ENCODE data around the gene GLRA1.

DNA sequence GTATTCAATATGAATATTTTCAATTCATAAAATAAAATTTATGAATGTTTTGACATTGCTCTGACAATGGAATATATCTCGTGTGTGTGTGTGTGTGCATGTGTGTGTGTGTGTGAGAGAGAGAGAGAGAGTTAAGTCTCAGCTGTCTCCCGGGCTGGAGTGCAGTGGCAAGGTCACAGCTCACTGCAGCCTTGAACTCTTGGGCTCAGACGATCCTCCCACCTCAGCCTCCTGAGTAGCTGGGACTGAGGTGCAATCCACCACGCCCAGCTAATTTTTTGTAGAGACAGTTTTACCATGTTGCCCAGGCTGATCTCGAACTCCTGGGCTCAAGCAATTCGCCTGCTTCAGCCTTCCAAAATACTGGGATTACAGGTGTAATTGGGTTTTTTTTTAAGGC, 136.8 kb downstream of the GLRA1 start:
- no peak for TF ChIP-seq POLR2A (IDR thresholded peaks at IDR 0.05)
- TF ChIP-seq, protein P1, sequence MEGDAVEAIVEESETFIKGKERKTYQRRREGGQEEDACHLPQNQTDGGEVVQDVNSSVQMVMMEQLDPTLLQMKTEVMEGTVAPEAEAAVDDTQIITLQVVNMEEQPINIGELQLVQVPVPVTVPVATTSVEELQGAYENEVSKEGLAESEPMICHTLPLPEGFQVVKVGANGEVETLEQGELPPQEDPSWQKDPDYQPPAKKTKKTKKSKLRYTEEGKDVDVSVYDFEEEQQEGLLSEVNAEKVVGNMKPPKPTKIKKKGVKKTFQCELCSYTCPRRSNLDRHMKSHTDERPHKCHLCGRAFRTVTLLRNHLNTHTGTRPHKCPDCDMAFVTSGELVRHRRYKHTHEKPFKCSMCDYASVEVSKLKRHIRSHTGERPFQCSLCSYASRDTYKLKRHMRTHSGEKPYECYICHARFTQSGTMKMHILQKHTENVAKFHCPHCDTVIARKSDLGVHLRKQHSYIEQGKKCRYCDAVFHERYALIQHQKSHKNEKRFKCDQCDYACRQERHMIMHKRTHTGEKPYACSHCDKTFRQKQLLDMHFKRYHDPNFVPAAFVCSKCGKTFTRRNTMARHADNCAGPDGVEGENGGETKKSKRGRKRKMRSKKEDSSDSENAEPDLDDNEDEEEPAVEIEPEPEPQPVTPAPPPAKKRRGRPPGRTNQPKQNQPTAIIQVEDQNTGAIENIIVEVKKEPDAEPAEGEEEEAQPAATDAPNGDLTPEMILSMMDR (IDR thresholded peaks at IDR 0.05), result no peak
